H9 (cell line): ENCODE measurements around the gene MUC5AC. TPM values are rescaled to one million over a fixed set of nuclear protein-coding genes. Genes with fewer than 3 reads are reported as not detected.

Experiments used
- DNase-seq: peaks from one replicate; pipeline ENCODE4 v3.0.0-alpha.2; 2017
- H2AFZ ChIP-seq: one replicate; pipeline ENCODE4 v1.6.1; 2013; ENCODE audit warnings: mild to moderate bottlenecking, low read length, control low read depth, moderate library complexity
- H2AK5ac ChIP-seq: 2 replicates; pipeline ENCODE4 v1.6.1; 2013; ENCODE audit warnings: low read length, control low read depth, mixed read lengths; ENCODE audit not compliant: insufficient read length
- H2BK120ac ChIP-seq: one replicate; pipeline ENCODE4 v1.6.1; 2013; ENCODE audit warnings: low read depth, mild to moderate bottlenecking, low read length, control low read depth, inconsistent platforms; ENCODE audit not compliant: poor library complexity, severe bottlenecking
- H2BK12ac ChIP-seq: 2 replicates; pipeline ENCODE4 v1.6.1; 2013; ENCODE audit warnings: low read length, control low read depth, mixed read lengths, low read depth; ENCODE audit not compliant: insufficient read length
- H2BK15ac ChIP-seq: 2 replicates; pipeline ENCODE4 v1.6.1; 2013; ENCODE audit warnings: low read depth, low read length, control low read depth
- H2BK20ac ChIP-seq: one replicate; pipeline ENCODE4 v1.6.1; 2013; ENCODE audit warnings: low read depth, mild to moderate bottlenecking, low read length, control low read depth, inconsistent platforms; ENCODE audit not compliant: poor library complexity, severe bottlenecking
- H2BK5ac ChIP-seq: 2 replicates; pipeline ENCODE4 v1.6.1; 2013; ENCODE audit warnings: low read length, control low read depth, mixed read lengths; ENCODE audit not compliant: insufficient read length
- H3K14ac ChIP-seq: 2 replicates; pipeline ENCODE4 v1.6.1; 2013; ENCODE audit warnings: low read length, control low read depth; ENCODE audit not compliant: insufficient read depth
- H3K18ac ChIP-seq: 2 replicates; pipeline ENCODE4 v1.6.1; 2013; ENCODE audit warnings: low read depth, mild to moderate bottlenecking, mixed read lengths, low read length, control low read depth; ENCODE audit not compliant: insufficient read length
- H3K23ac ChIP-seq: 2 replicates; pipeline ENCODE4 v1.6.1; 2013; ENCODE audit warnings: low read length, control low read depth, mixed read lengths, low read depth; ENCODE audit not compliant: insufficient read length
- H3K23me2 ChIP-seq: 2 replicates; pipeline ENCODE4 v1.6.1; 2013; ENCODE audit warnings: low read depth, mild to moderate bottlenecking, mixed read lengths, low read length, control low read depth; ENCODE audit not compliant: insufficient read length, poor library complexity, severe bottlenecking
- H3K27ac ChIP-seq: 2 replicates; pipeline ENCODE4 v1.5.1; 2013; ENCODE audit warnings: low read length, control low read depth, mixed read lengths, low read depth; ENCODE audit not compliant: insufficient read length
- H3K27me3 ChIP-seq: 2 replicates; pipeline ENCODE4 v1.6.1; 2013; ENCODE audit warnings: low read length, control low read depth, inconsistent platforms; ENCODE audit not compliant: insufficient read depth
- H3K4ac ChIP-seq: 2 replicates; pipeline ENCODE4 v1.6.1; 2013; ENCODE audit warnings: low read depth, mild to moderate bottlenecking, control low read depth, inconsistent platforms, low read length, moderate library complexity
- H3K4me1 ChIP-seq: 2 replicates; pipeline ENCODE4 v1.6.1; 2013; ENCODE audit warnings: low read length, control low read depth, inconsistent platforms; ENCODE audit not compliant: insufficient read depth
- H3K4me2 ChIP-seq: 2 replicates; pipeline ENCODE4 v1.6.1; 2013; ENCODE audit warnings: low read length, control low read depth, mixed read lengths; ENCODE audit not compliant: insufficient read length, insufficient read depth
- H3K56ac ChIP-seq: 2 replicates; pipeline ENCODE4 v1.6.1; 2013; ENCODE audit warnings: low read depth, mild to moderate bottlenecking, mixed read lengths, low read length, control low read depth; ENCODE audit not compliant: insufficient read length
- H3K79me1 ChIP-seq: 2 replicates; pipeline ENCODE4 v1.6.1; 2013; ENCODE audit warnings: low read depth, mild to moderate bottlenecking, moderate library complexity, low read length, control low read depth, inconsistent platforms; ENCODE audit not compliant: insufficient read depth, poor library complexity, severe bottlenecking
- H3K79me2 ChIP-seq: 2 replicates; pipeline ENCODE4 v1.6.1; 2013; ENCODE audit warnings: low read length, control low read depth, inconsistent platforms; ENCODE audit not compliant: insufficient read depth
- H3K9ac ChIP-seq: 2 replicates; pipeline ENCODE4 v1.6.1; 2013; ENCODE audit warnings: low read length, control low read depth, mixed read lengths; ENCODE audit not compliant: insufficient read length; ENCODE audit errors: extremely low read depth
- H3K9me3 ChIP-seq: one replicate; pipeline ENCODE4 v1.6.1; 2013; ENCODE audit warnings: low read depth, low read length, inconsistent platforms; ENCODE audit not compliant: control insufficient read depth
- H3T11ph ChIP-seq: one replicate; pipeline ENCODE4 v1.6.1; 2013; ENCODE audit warnings: mild to moderate bottlenecking, low read length, control low read depth, inconsistent platforms
- H4K20me1 ChIP-seq: one replicate; pipeline ENCODE4 v1.6.1; 2013; ENCODE audit not compliant: control insufficient read depth, insufficient read length, insufficient read depth
- H4K5ac ChIP-seq: 2 replicates; pipeline ENCODE4 v1.6.1; 2013; ENCODE audit warnings: low read depth, mild to moderate bottlenecking, mixed read lengths, low read length, control low read depth; ENCODE audit not compliant: insufficient read length
- H4K8ac ChIP-seq: replicated peaks from 2 replicates; pipeline ENCODE4 v1.6.1; 2013; ENCODE audit warnings: low read length, control low read depth, mixed read lengths, low read depth; ENCODE audit not compliant: insufficient read length
- H4K91ac ChIP-seq: 2 replicates; pipeline ENCODE4 v1.6.1; 2013; ENCODE audit warnings: low read depth, mild to moderate bottlenecking, moderate library complexity, mixed read lengths, low read length, control low read depth; ENCODE audit not compliant: insufficient read length
- H3K27ac Mint-ChIP-seq, 3 experiments: 2 replicates in 2 of 3; 3 replicates in 1 of 3; pipeline ENCODE4 v1.8.0; 2020 to 2021; ENCODE audit warnings: mixed read lengths in 3 of 3, mild to moderate bottlenecking in 1 of 3, moderate library complexity in 1 of 3
- H3K27me3 Mint-ChIP-seq: 2 replicates; pipeline ENCODE4 v1.8.0; 2021; ENCODE audit warnings: low read depth, mild to moderate bottlenecking, moderate library complexity, mixed read lengths
- H3K36me3 Mint-ChIP-seq, 3 experiments: 2 replicates in 2 of 3; 3 replicates in 1 of 3; pipeline ENCODE4 v1.8.0; 2020 to 2021; ENCODE audit warnings: low read depth in 3 of 3, mixed read lengths in 3 of 3; ENCODE audit not compliant: insufficient read depth in 1 of 3
- H3K4me1 Mint-ChIP-seq, 2 experiments: 2 replicates each; pipeline ENCODE4 v1.8.0; 2020; ENCODE audit warnings: mixed read lengths in 2 of 2
- H3K4me3 Mint-ChIP-seq, 2 experiments: 2 replicates in 1 of 2; 3 replicates in 1 of 2; pipeline ENCODE4 v1.8.0; 2020 to 2021; ENCODE audit warnings: mild to moderate bottlenecking in 2 of 2, mixed read lengths in 2 of 2, moderate library complexity in 1 of 2
- H3K9me3 Mint-ChIP-seq, 2 experiments: 2 replicates in 1 of 2; 3 replicates in 1 of 2; pipeline ENCODE4 v1.8.0; 2020; ENCODE audit warnings: mild to moderate bottlenecking in 2 of 2, mixed read lengths in 2 of 2, moderate library complexity in 1 of 2
- CTCF ChIP-seq: fragments of 200-600 bp; sonication (generic); conservative IDR thresholded peaks from 3 replicates; pipeline ENCODE4 v1.8.0; 2021; ENCODE audit warnings: antibody characterized with exemption, mild to moderate bottlenecking
- WGBS: extraction: QIAGEN DNeasy Blood & Tissue Kit; methylation state at CpG from one replicate; pipeline ENCODE4 v1.1.7; 2013; ENCODE audit warnings: missing lambda C conversion rate, low lambda C conversion rate, mixed read lengths; ENCODE audit not compliant: insufficient read length; ENCODE audit errors: extremely low coverage; 5-methylcytosine and 5-hydroxymethylcytosine counted together
- total RNA-seq: library from RNA; stranded (reverse); gene quantifications from 2 replicates; pipeline ENCODE4 v1.2.1, GENCODE V29; 2021

The MUC5AC gene
- total RNA-seq, 1 experiment from 2014 or later: not detected

GRCh38 chr11:1219834-1220815 lies 62.4 kb downstream of the MUC5AC start:
- no CpG with 5 or more reads among the region's 48 CpGs for WGBS
- H3K23ac ChIP-seq: no peak overlapping the region
- H3K4me3 Mint-ChIP-seq: no peak overlapping the region

More at GRCh38 chr11:1219834-1220815, 62.4 kb downstream of the MUC5AC start:
- no peaks in the 10 kb centered on the region for H3K9me3 ChIP-seq
- Mint-ChIP-seq H3K36me3 (no peaks in the 10 kb centered on the region), H3K4me1 (peaks cover 3 to 9% of the 10 kb centered on the region in 2 experiments; a peak in 2 of 4 replicates), H3K9me3 (peaks cover 0 to 4% of the 10 kb centered on the region in 2 experiments; a peak in 2 of 5 replicates), H3K27ac (0 out of 7 replicates have a peak overlapping the region, but pooled peaks of 1 of the 3 experiments have one; percentile 68), H3K27me3 (peaks cover 33% of the 10 kb centered on the region)
- TF ChIP-seq CTCF: no peak
- no peaks in the 10 kb centered on the region for H3K23me2 ChIP-seq
- no peak overlapping the region for H3K9ac ChIP-seq
- no peaks in the 10 kb centered on the region for H3K79me2 ChIP-seq
- no peaks in the 10 kb centered on the region for H4K20me1 ChIP-seq
- no peak overlapping the region for H2BK12ac ChIP-seq
- H2BK5ac ChIP-seq: no peak overlapping the region
- no peak overlapping the region for H3K4ac ChIP-seq
- H4K8ac ChIP-seq: no peak overlapping the region
- no peak overlapping the region for H2AK5ac ChIP-seq
- H2BK20ac ChIP-seq: no peak overlapping the region
- no peak overlapping the region for H2BK120ac ChIP-seq
- no peak overlapping the region for H4K91ac ChIP-seq
- H3K27ac ChIP-seq: no peak overlapping the region
- H3T11ph ChIP-seq: no peak overlapping the region
- H3K18ac ChIP-seq: no peak overlapping the region
- no peak overlapping the region for H4K5ac ChIP-seq
- H3K27me3 ChIP-seq: no peaks in the 10 kb centered on the region
- DNase-seq: peak; percentile 26
- H3K14ac ChIP-seq: no peak overlapping the region; the same call in 1 of the 2 replicates
- no peak overlapping the region for H3K4me2 ChIP-seq
- no peaks in the 10 kb centered on the region; the same call in 1 of the 2 replicates for H3K4me1 ChIP-seq
- H3K56ac ChIP-seq: no peak overlapping the region
- no peaks in the 10 kb centered on the region for H3K79me1 ChIP-seq
- no peak overlapping the region for H2BK15ac ChIP-seq
- H2AFZ ChIP-seq: no peak overlapping the region
